SW 1271 (cell line): ENCODE results near the gene URM1.
"Not testable (repeated sequence)": the region's sequence is repeated elsewhere in the genome, so short reads cannot be mapped to it uniquely, and the experiment has no call there.

Experiments
- DNase-seq, 2 experiments: peaks; one replicate each; lab custom pipeline; 2025; lab: John Stamatoyannopoulos, UW

The URM1 gene

GRCh38 chr9:128409450-128409849, 38.3 kb downstream of the URM1 start:
- DNase-seq: no peak

GRCh38 chr9:128409978-128410377, 38.8 kb downstream of the URM1 start:
- DNase-seq: no peak

- DNase-seq: no peak
Observed at GRCh38 chr9:128411364-128412119, 40.4 kb downstream of the URM1 start.

- no peak for DNase-seq
Observed at GRCh38 chr9:128412120-128412790, 41.1 kb downstream of the URM1 start.

GRCh38 chr9:128413728-128414127, 42.6 kb downstream of the URM1 start:
- DNase-seq: not testable (repeated sequence)

- DNase-seq: peak in 1 of 2 experiments; percentile 22
Observed at GRCh38 chr9:128414461-128414860, 43.3 kb downstream of the URM1 start.

GRCh38 chr9:128415281-128415680, 44.1 kb downstream of the URM1 start:
- DNase-seq: no peak

GRCh38 chr9:128416014-128416413, 44.8 kb downstream of the URM1 start:
- no peak for DNase-seq

GRCh38 chr9:128416432-128417019, 45.4 kb downstream of the URM1 start:
- DNase-seq: no peak

- DNase-seq: no peak
Observed at GRCh38 chr9:128419061-128419925, 48.1 kb downstream of the URM1 start.

- DNase-seq: peak; percentile 43 to 46
Observed at GRCh38 chr9:128420060-128420650, 49.0 kb downstream of the URM1 start.

GRCh38 chr9:128420651-128421481, 49.7 kb downstream of the URM1 start, which contains the start of gene CERCAM:
Gene CERCAM, plus strand, starts transcription at chr9:128420857. Its CDS starts 21 bp downstream, at chr9:128420878.
- peak; percentile 41 to 65 for DNase-seq

- peak in 1 of 2 experiments; percentile 44 for DNase-seq
Observed at GRCh38 chr9:128421482-128421996, 50.4 kb downstream of the URM1 start.

GRCh38 chr9:128422022-128422782, 51.0 kb downstream of the URM1 start:
- not testable (repeated sequence) for DNase-seq

GRCh38 chr9:128422783-128423150, 51.6 kb downstream of the URM1 start:
- no peak for DNase-seq

GRCh38 chr9:128423356-128423755, 52.2 kb downstream of the URM1 start:
- not testable (repeated sequence) for DNase-seq

- DNase-seq: no peak
Observed at GRCh38 chr9:128424268-128424780, 53.1 kb downstream of the URM1 start.

- DNase-seq: no peak
Observed at GRCh38 chr9:128428644-128429512, 57.7 kb downstream of the URM1 start.
